Lower lobe of right lung (tissue), 2 donors: Measurements from ENCODE around the gene COMP. TPM values are rescaled to one million over a fixed set of nuclear protein-coding genes. Genes with fewer than 3 reads are reported as not detected.
A peak's percentile ranks its signal among the peaks of the same experiment; 100 is the strongest.

Experiments
- ATAC-seq, 2 donors: fragments of 200-7000 bp; cut with Tn5 transposase; one replicate each; pipeline ENCODE4 v1.9.1; 2020 to 2022; ENCODE audit warnings: mild to moderate bottlenecking in 2 of 2, moderate library complexity in 2 of 2
- DNase-seq: peaks from one replicate; pipeline ENCODE4 v3.0.0-alpha.2; 2020
- H3K27ac ChIP-seq: fragments of 200-600 bp; one replicate; pipeline ENCODE4 v1.8.0; 2022
- H3K27me3 ChIP-seq: fragments of 200-600 bp; one replicate; pipeline ENCODE4 v1.8.0; 2022; ENCODE audit warnings: low read depth
- H3K36me3 ChIP-seq: fragments of 200-600 bp; one replicate; pipeline ENCODE4 v1.8.0; 2022; ENCODE audit warnings: mild to moderate bottlenecking
- H3K4me1 ChIP-seq: fragments of 200-600 bp; one replicate; pipeline ENCODE4 v1.8.0; 2022
- H3K4me3 ChIP-seq: fragments of 200-600 bp; one replicate; pipeline ENCODE4 v1.8.0; 2022; ENCODE audit warnings: mild to moderate bottlenecking
- H3K9me3 ChIP-seq: fragments of 200-600 bp; one replicate; pipeline ENCODE4 v1.8.0; 2022
- CTCF ChIP-seq: fragments of 200-600 bp; IDR thresholded peaks from one replicate; pipeline ENCODE4 v1.8.0; 2022; ENCODE audit warnings: antibody characterized with exemption, mild to moderate bottlenecking
- intact Hi-C: fragments of 100-400 bp; cut with DNase I; formaldehyde crosslinking; loops from one replicate; pipeline ENCODE4 v1.11.0; 2022
- long read RNA-seq: library from polyadenylated mRNA; unstranded; transcript quantifications from one replicate; pipeline ENCODE4 v2.0.0, GENCODE V29; 2021
- total RNA-seq: library from RNA; stranded (reverse); fragmentation: NEBNext Ultra II Directional; extraction: Animal tissue kit (Norgen Biotek cat#: 25700); gene quantifications from one replicate; pipeline ENCODE4 v1.2.1, GENCODE V29; 2021
- donor health status: DM: no; HTN: yes; CAD: no; lungs with severe emphysema.

The COMP gene
- total RNA-seq: 2.3 TPM
- long read RNA-seq, partial matches to known transcripts: 2 of 5 reads
- long read RNA-seq, other reads (novel, unspliced or antisense): 0 of 5 reads

GRCh38 chr19:18790566-18791314 lies at the start of gene COMP:
TSS of gene COMP (minus strand) at chr19:18791305. CDS start at chr19:18791269, 36 bp downstream.
- Histone ChIP-seq H3K4me1 (peaks cover 42% of the 10 kb centered on the region), H3K4me3 (peak within 1 kb of the TSS; percentile 39), H3K27me3 (peaks cover 93% of the 10 kb centered on the region), H3K36me3 (no peaks in the 10 kb centered on the region), H3K9me3 (no peaks in the 10 kb centered on the region), H3K27ac (no peak within 1 kb of the TSS)
- TF ChIP-seq CTCF: no peak
- DNase-seq: no peak
- intact Hi-C loops: no loop called here
- ATAC-seq: no peak

GRCh38 chr19:18840288-18841267 lies 49.5 kb upstream of the COMP start:
- peaks cover 25% of the 10 kb centered on the region for H3K36me3 ChIP-seq
- no peaks in the 10 kb centered on the region for H3K27me3 ChIP-seq
- DNase-seq (no peak), ATAC-seq (no peak)
- H3K4me3 ChIP-seq: no peak overlapping the region
- no peaks in the 10 kb centered on the region for H3K9me3 ChIP-seq
- H3K27ac ChIP-seq: no peak overlapping the region
- TF ChIP-seq CTCF: no peak
- peaks cover 91% of the 10 kb centered on the region for H3K4me1 ChIP-seq
- intact Hi-C loops: no loop called here

- no peak overlapping the region for H3K4me3 ChIP-seq
Observed at GRCh38 chr19:18839465-18840287, 48.6 kb upstream of the COMP start.

DNA sequence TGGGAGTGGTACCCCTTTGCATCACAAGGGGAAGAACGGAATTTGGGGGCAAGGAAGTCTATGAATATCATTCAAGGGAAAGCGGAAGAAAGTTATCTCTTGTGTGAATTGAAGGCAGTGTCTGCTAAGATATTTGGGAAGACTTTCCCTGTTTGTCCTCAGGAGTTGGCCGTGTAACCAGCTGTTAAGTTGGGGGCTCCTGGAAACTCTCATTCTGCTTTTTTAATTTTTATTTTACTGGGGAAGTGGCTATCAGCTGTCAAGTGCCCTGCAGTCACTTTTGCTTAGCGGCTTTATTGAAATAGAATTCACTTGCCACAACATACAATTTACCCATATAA lies 43.5 kb upstream of the COMP start:
- TF ChIP-seq CTCF: no peak
- Histone ChIP-seq H3K36me3 (peaks cover 33% of the 10 kb centered on the region), H3K9me3 (no peaks in the 10 kb centered on the region), H3K4me1 (peaks cover 74% of the 10 kb centered on the region), H3K27me3 (no peaks in the 10 kb centered on the region), H3K27ac (peak overlapping the region; percentile 31), H3K4me3 (peak overlapping the region; percentile 92)
- intact Hi-C loops: no loop called here
- DNase-seq: no peak
- ATAC-seq: no peak

More at GRCh38 chr19:18839465-18840287, 48.6 kb upstream of the COMP start:
- intact Hi-C loops: no loop called here
- H3K4me1 ChIP-seq: peaks cover 91% of the 10 kb centered on the region
- no peaks in the 10 kb centered on the region for H3K9me3 ChIP-seq
- TF ChIP-seq CTCF: no peak
- peak; percentile 36 to 51 for ATAC-seq
- DNase-seq: no peak
- H3K36me3 ChIP-seq: peaks cover 33% of the 10 kb centered on the region
- H3K27me3 ChIP-seq: no peaks in the 10 kb centered on the region
- H3K27ac ChIP-seq: peak overlapping the region; percentile 48
